Transverse colon (tissue), 4 donors: ENCODE results near the gene PRLH.

ENCODE experiments used
- EP300 ChIP-seq: sonication (generic); formaldehyde crosslinking; IDR thresholded peaks from one replicate; pipeline ENCODE4 v1.6.1; 2017; ENCODE audit warnings: antibody characterized with exemption, low read depth
- POLR2A ChIP-seq: fragments of 450-650 bp; IDR thresholded peaks from one replicate; pipeline ENCODE4 v1.6.1; 2016; ENCODE audit warnings: antibody characterized with exemption, mild to moderate bottlenecking, moderate library complexity
- POLR2AphosphoS5 ChIP-seq, 3 donors: sonication (generic); formaldehyde crosslinking; IDR thresholded peaks; one replicate each; pipeline ENCODE4 v1.6.1; 2016; ENCODE audit warnings: antibody characterized with exemption in 3 of 3
- TF ChIP-seq, protein P1 (sequence below), 5 experiments: fragments of 200-600 bp in 3 of 5; fragments of 450-650 bp in 2 of 5; sonication (generic) in 3 of 5; IDR thresholded peaks; 1 replicate in 2 of 5; 2 replicates in 3 of 5; pipeline ENCODE4 v1.5.1; 2016 to 2017; ENCODE audit warnings: antibody characterized with exemption in 5 of 5, inconsistent platforms in 3 of 5, mild to moderate bottlenecking in 2 of 5, moderate library complexity in 1 of 5

DNA sequence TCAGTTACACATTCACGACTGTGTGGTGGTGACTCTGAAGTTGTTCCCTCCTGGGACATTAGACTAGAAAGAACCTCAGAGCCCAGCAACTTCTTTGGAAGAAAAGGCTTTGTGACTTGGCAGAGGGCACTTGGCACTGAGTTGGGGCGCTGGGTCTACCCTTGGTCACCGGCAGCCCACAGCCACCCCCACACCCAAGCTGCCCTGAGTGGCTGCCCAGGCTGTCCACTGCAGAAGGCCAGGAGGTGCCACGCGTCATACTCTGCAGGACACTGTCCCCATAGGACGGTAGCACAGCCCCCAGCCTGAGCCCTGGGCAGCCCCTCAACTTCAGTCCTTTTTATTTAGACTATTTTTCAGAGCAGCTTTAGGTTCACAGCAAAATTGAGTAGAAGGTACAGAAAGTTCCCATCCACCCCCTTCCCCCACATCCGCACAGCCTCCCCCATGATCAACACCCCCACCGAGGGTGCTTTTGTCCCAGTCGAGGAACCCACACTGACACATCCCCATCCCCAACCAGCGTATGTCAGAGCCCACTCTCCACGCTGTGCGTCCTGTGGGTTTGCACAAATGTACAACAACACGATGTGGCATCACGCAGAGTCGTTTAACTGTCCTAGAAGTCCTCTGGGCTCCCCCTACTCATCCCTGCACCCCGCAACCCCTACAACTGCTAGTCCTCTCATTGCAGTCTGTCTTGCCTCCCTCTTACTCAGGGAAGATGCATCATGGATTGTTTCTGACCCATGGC is 1.1 kb downstream of the PRLH start:
- TF ChIP-seq, protein P1, sequence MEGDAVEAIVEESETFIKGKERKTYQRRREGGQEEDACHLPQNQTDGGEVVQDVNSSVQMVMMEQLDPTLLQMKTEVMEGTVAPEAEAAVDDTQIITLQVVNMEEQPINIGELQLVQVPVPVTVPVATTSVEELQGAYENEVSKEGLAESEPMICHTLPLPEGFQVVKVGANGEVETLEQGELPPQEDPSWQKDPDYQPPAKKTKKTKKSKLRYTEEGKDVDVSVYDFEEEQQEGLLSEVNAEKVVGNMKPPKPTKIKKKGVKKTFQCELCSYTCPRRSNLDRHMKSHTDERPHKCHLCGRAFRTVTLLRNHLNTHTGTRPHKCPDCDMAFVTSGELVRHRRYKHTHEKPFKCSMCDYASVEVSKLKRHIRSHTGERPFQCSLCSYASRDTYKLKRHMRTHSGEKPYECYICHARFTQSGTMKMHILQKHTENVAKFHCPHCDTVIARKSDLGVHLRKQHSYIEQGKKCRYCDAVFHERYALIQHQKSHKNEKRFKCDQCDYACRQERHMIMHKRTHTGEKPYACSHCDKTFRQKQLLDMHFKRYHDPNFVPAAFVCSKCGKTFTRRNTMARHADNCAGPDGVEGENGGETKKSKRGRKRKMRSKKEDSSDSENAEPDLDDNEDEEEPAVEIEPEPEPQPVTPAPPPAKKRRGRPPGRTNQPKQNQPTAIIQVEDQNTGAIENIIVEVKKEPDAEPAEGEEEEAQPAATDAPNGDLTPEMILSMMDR (IDR thresholded peaks at IDR 0.05), result no peak
- no peak for TF ChIP-seq POLR2A
- no peak for TF ChIP-seq POLR2AphosphoS5 (IDR thresholded peaks at IDR 0.05)
- TF ChIP-seq EP300, result no peak
